HG03139 (cell line): ENCODE results near the gene NR6A1.

ENCODE experiments used
- ATAC-seq: cut with Tn5 transposase; IDR thresholded peaks from one replicate; pipeline ENCODE4 v1.9.1; 2021; ENCODE audit not compliant: unreplicated experiment

NR6A1 gene

GRCh38 chr9:124771021-124771866 lies at the start of gene NR6A1:
TSS of gene NR6A1 (minus strand) at chr9:124771311.
- ATAC-seq = peak; percentile 78

GRCh38 chr9:124818431-124819281 lies 47.5 kb upstream of the NR6A1 start:
- ATAC-seq = no peak

GRCh38 chr9:124815601-124816000 lies 44.5 kb upstream of the NR6A1 start:
- ATAC-seq = no peak

- ATAC-seq = no peak
These were observed 43.0 kb upstream of the NR6A1 start for GRCh38 chr9:124814164-124814535.

GRCh38 chr9:124813501-124814163 lies 42.5 kb upstream of the NR6A1 start:
- ATAC-seq = no peak

GRCh38 chr9:124813041-124813440 lies 41.9 kb upstream of the NR6A1 start:
- no peak for ATAC-seq

GRCh38 chr9:124812441-124812876 lies 41.3 kb upstream of the NR6A1 start:
- no peak for ATAC-seq

GRCh38 chr9:124810663-124811355 lies 39.7 kb upstream of the NR6A1 start:
- no peak for ATAC-seq

- ATAC-seq = no peak
These were observed 38.8 kb upstream of the NR6A1 start for GRCh38 chr9:124809741-124810500.

GRCh38 chr9:124809211-124809610 lies 38.1 kb upstream of the NR6A1 start:
- no peak for ATAC-seq

GRCh38 chr9:124808246-124808956 lies 37.3 kb upstream of the NR6A1 start:
- ATAC-seq = no peak

GRCh38 chr9:124805186-124805585 lies 34.1 kb upstream of the NR6A1 start:
- ATAC-seq = no peak

- ATAC-seq = no peak
These were observed 32.8 kb upstream of the NR6A1 start for GRCh38 chr9:124803911-124804310.

- ATAC-seq = no peak
These were observed 31.3 kb upstream of the NR6A1 start for GRCh38 chr9:124802426-124802825.

GRCh38 chr9:124801356-124801755 lies 30.2 kb upstream of the NR6A1 start:
- ATAC-seq = no peak

GRCh38 chr9:124800306-124801259 lies 29.5 kb upstream of the NR6A1 start:
- no peak for ATAC-seq

GRCh38 chr9:124799274-124800006 lies 28.3 kb upstream of the NR6A1 start:
- ATAC-seq = no peak
